Smooth muscle cell (in vitro differentiated cells): Measurements from ENCODE around the gene LRRC10B. TPM values are rescaled to one million over a fixed set of nuclear protein-coding genes. Genes with fewer than 3 reads are reported as not detected.

Experiments
- DNase-seq: peaks from one replicate; lab custom pipeline; 2025; ENCODE audit not compliant: unreplicated experiment; lab: John Stamatoyannopoulos, UW
- H2AFZ ChIP-seq: fragments of 200-600 bp; sonication (generic); 2 replicates; pipeline ENCODE4 v1.6.0; 2016; ENCODE audit warnings: antibody characterized with exemption, low read depth, mild to moderate bottlenecking
- H3F3A ChIP-seq: fragments of 200-600 bp; sonication (generic); 2 replicates; pipeline ENCODE4 v1.6.0; 2017; ENCODE audit warnings: antibody characterized with exemption, low read depth
- H3K27ac ChIP-seq: fragments of 200-600 bp; sonication (generic); 2 replicates; pipeline ENCODE4 v1.5.1; 2016; ENCODE audit warnings: low read depth, mild to moderate bottlenecking
- H3K27me3 ChIP-seq: fragments of 200-600 bp; sonication (generic); 2 replicates; pipeline ENCODE4 v1.6.1; 2016; ENCODE audit warnings: low read depth, mild to moderate bottlenecking
- H3K36me3 ChIP-seq: fragments of 200-600 bp; sonication (generic); 2 replicates; pipeline ENCODE4 v1.5.1; 2016; ENCODE audit warnings: low read depth
- H3K4me1 ChIP-seq: fragments of 200-600 bp; sonication (generic); 2 replicates; pipeline ENCODE4 v1.5.1; 2016; ENCODE audit warnings: low read depth
- H3K4me2 ChIP-seq: fragments of 200-600 bp; sonication (generic); 2 replicates; pipeline ENCODE4 v1.6.0; 2016; ENCODE audit warnings: mild to moderate bottlenecking
- H3K4me3 ChIP-seq: fragments of 200-600 bp; sonication (generic); 2 replicates; pipeline ENCODE4 v1.5.1; 2016; ENCODE audit warnings: mild to moderate bottlenecking
- H3K79me2 ChIP-seq: fragments of 200-600 bp; sonication (generic); 2 replicates; pipeline ENCODE4 v1.6.0; 2016; ENCODE audit warnings: low read depth, mild to moderate bottlenecking
- H3K9ac ChIP-seq: fragments of 200-600 bp; sonication (generic); 2 replicates; pipeline ENCODE4 v1.6.0; 2016; ENCODE audit warnings: low read depth
- H3K9me3 ChIP-seq: fragments of 200-600 bp; sonication (generic); replicated peaks from 2 replicates; pipeline ENCODE4 v1.5.1; 2016; ENCODE audit warnings: low read depth
- H4K20me1 ChIP-seq: fragments of 200-600 bp; sonication (generic); 2 replicates; pipeline ENCODE4 v1.6.0; 2016; ENCODE audit warnings: low read depth
- WGBS: methylation state at CpG from one replicate; pipeline ENCODE4 v1.1.7; 2016; ENCODE audit warnings: low lambda C conversion rate; 5-methylcytosine and 5-hydroxymethylcytosine counted together
- polyA plus RNA-seq: library from polyadenylated mRNA; unstranded; fragments of >200 nt; fragmentation: Nextera tagmentation; extraction: Ambion mirVana; gene quantifications from 2 replicates; pipeline ENCODE4 v1.2.1, GENCODE V29; 2016
- total RNA-seq: library from RNA; depleted of rRNA; stranded (reverse); fragments of >200 nt; gene quantifications from 2 replicates; pipeline ENCODE4 v1.2.3, GENCODE V29; 2014
- TF ChIP-seq, protein P1 (sequence below): fragments of 200-600 bp; sonication (generic); IDR thresholded peaks from 2 replicates; pipeline ENCODE4 v1.5.1; 2017; ENCODE audit warnings: borderline replicate concordance, mild to moderate bottlenecking, antibody characterized with exemption; ENCODE audit not compliant: insufficient read depth, poor library complexity, severe bottlenecking

The LRRC10B gene
- total and polyA plus RNA-seq, 2 experiments from 2014 or later: 0.11 to 2.2 TPM

- Histone ChIP-seq H3K4me3 (peak overlapping the region; percentile 13), H2AFZ (no peak overlapping the region), H3K4me2 (peak overlapping the region; percentile 75), H3K79me2 (no peaks in the 10 kb centered on the region), H3F3A (no peaks in the 10 kb centered on the region), H4K20me1 (no peaks in the 10 kb centered on the region), H3K36me3 (no peaks in the 10 kb centered on the region), H3K4me1 (peaks cover 10% of the 10 kb centered on the region), H3K9ac (no peak overlapping the region), H3K9me3 (no peaks in the 10 kb centered on the region), H3K27me3 (no peaks in the 10 kb centered on the region), H3K27ac (no peak overlapping the region)
- 21% methylated on average over 19 of the region's 19 CpGs for WGBS
- no peak for DNase-seq
- TF ChIP-seq, protein P1, sequence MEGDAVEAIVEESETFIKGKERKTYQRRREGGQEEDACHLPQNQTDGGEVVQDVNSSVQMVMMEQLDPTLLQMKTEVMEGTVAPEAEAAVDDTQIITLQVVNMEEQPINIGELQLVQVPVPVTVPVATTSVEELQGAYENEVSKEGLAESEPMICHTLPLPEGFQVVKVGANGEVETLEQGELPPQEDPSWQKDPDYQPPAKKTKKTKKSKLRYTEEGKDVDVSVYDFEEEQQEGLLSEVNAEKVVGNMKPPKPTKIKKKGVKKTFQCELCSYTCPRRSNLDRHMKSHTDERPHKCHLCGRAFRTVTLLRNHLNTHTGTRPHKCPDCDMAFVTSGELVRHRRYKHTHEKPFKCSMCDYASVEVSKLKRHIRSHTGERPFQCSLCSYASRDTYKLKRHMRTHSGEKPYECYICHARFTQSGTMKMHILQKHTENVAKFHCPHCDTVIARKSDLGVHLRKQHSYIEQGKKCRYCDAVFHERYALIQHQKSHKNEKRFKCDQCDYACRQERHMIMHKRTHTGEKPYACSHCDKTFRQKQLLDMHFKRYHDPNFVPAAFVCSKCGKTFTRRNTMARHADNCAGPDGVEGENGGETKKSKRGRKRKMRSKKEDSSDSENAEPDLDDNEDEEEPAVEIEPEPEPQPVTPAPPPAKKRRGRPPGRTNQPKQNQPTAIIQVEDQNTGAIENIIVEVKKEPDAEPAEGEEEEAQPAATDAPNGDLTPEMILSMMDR: no peak
Observed at GRCh38 chr11:61488651-61489291, 19.8 kb upstream of the LRRC10B start.

DNA sequence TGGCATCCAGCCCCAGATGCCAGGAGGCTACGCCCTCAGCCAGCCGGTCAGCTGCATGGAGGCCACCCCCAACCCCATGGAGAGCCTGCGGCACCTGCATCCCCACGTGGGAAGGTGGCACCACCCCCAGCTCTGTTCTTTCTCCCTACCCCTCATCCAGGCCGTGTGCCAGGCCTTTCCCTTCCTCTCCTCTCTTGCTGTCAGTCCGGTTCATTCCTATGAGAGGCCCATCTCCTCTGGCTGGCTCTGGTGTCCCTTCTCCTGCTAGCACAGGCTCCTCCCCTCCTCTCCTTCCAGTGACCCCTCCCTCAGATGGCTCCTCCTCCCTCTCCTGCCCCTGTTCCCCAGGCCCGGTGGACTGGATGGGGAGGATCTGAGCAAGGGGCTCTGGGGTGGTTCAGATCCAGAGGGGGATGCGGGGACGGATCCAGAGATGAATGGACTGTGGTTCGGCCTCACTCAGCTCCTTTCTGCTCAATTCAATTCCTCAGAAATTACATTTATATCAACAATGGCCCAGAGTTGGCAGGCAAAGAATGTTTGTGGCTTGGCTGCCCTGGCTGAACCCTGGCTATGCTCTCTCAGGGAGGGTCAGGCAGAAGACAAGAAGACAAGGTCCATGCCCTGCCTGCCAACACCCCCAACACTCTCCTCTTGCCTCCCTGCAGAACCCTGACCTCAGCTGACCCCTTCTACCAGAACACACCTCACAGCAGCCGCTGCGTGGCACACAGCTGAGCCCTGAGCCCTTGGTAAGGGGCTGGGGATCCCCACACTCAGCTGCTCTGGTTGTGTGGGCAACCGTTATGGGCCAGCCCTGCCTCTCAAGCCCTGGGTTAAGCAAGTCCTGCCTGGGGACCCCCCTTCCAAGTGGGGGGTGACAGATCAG is 18.5 kb upstream of the LRRC10B start:
- H3K4me2 ChIP-seq: no peak overlapping the region

DNA sequence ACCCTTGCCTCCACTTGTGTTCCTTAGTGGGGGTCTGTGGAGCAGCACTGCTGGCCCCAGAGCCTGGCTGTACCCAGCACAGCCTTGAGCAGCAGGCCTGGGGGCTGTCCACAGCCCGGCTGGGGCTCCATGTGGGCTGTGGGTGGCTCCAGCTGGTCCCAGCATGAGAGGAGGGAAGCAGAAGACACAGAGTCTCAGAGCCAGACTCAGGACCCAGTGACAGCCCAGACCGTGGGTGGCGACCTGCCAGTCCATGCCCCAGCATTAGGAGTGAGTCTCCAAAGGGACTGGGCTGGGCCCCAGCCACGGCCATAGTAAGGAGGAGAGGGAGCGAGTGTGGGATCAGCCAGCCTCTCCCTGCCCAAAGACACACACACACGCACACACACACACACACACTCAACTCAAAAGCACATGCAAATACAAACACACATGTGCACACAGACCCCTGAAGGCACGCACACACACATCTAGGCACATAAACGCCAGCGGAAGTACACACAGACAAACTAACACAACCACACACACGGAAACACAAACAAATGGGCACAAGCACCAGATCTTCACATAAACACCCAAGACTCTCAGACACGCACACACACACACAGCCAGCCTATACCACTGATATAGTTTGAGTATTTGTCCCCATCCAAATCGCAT is 16.7 kb upstream of the LRRC10B start:
- no peak overlapping the region for H2AFZ ChIP-seq
- H3K4me1 ChIP-seq: peaks cover 10% of the 10 kb centered on the region
- H3K36me3 ChIP-seq: no peaks in the 10 kb centered on the region
- H3F3A ChIP-seq: no peaks in the 10 kb centered on the region
- H3K79me2 ChIP-seq: no peaks in the 10 kb centered on the region
- TF ChIP-seq, protein P1: no peak
- H3K9me3 ChIP-seq: no peaks in the 10 kb centered on the region
- no peak overlapping the region for H3K27ac ChIP-seq
- H4K20me1 ChIP-seq: no peaks in the 10 kb centered on the region
- no peak overlapping the region for H3K9ac ChIP-seq
- 90% methylated on average over 12 of the region's 12 CpGs for WGBS
- DNase-seq: no peak
- no peak overlapping the region for H3K4me2 ChIP-seq
- H3K4me3 ChIP-seq: no peak overlapping the region
- no peaks in the 10 kb centered on the region for H3K27me3 ChIP-seq

More for the DNA sequence above, 18.5 kb upstream of the LRRC10B start:
- TF ChIP-seq, protein P1: no peak
- DNase-seq: no peak
- Histone ChIP-seq H4K20me1 (no peaks in the 10 kb centered on the region), H3K79me2 (no peaks in the 10 kb centered on the region), H3K36me3 (no peaks in the 10 kb centered on the region), H3K4me3 (no peak overlapping the region), H3K9ac (no peak overlapping the region), H3F3A (no peaks in the 10 kb centered on the region), H2AFZ (no peak overlapping the region), H3K4me1 (peaks cover 10% of the 10 kb centered on the region), H3K27me3 (no peaks in the 10 kb centered on the region), H3K9me3 (no peaks in the 10 kb centered on the region), H3K27ac (no peak overlapping the region)
- WGBS: 70% methylated on average over 13 of the region's 13 CpGs
